ENCODE measurements around the gene CDH5.

GRCh38 chr16:66443269-66443652 lies 76.8 kb downstream of the CDH5 start:
- TF ChIP-seq HNRNPH1 (optimal IDR thresholded peaks at IDR 0.05; ENCODE audit: low read depth, low read length) (no peak), HNF4A (CRISPR knock-in tag; IDR thresholded peaks at IDR 0.05) (no peak), RNF2 (conservative IDR thresholded peaks at IDR 0.05; ENCODE audit: low read depth) (no peak), ZNF781 (CRISPR knock-in tag; IDR thresholded peaks at IDR 0.05; ENCODE audit: borderline replicate concordance, not compliant biosample characterization) (no peak), CTCF (CRISPR knock-in tag; IDR thresholded peaks at IDR 0.05) (no peak), TARDBP (CRISPR knock-in tag; IDR thresholded peaks at IDR 0.05) (no peak), CREB1 (IDR thresholded peaks at IDR 0.05) (no peak), CREB1 (CRISPR knock-in tag; IDR thresholded peaks at IDR 0.05) (no peak), EZH2 (conservative IDR thresholded peaks at IDR 0.05; ENCODE audit: low read depth, low read length) (no peak), SIN3A (IDR thresholded peaks at IDR 0.05; ENCODE audit: borderline replicate concordance, low read depth, low read length) (no peak), TAF1 (CRISPR knock-in tag; IDR thresholded peaks at IDR 0.05) (no peak), MATR3 (CRISPR knock-in tag; IDR thresholded peaks at IDR 0.05) (no peak), PRPF4 (IDR thresholded peaks at IDR 0.05; ENCODE audit: low read depth, low read length, poor library complexity, severe bottlenecking) (no peak), POLR2A (IDR thresholded peaks at IDR 0.05; ENCODE audit: insufficient read depth in 1 of 2, low read depth in 2 of 2, low read length in 2 of 2) (no peak)

Data from HepG2 (cell line).